Endothelial cell of umbilical vein (primary cell): ENCODE results near the gene APOM. TPM values are rescaled to one million over a fixed set of nuclear protein-coding genes. Genes with fewer than 3 reads are reported as not detected.

Experiments
- BruUV-seq: library from RNA; stranded (reverse); fragments of 400-500 nt; replicated peaks from 2 replicates; lab custom pipeline; 2021; lab: Mats Ljungman, UMichigan
- CTCF ChIA-PET: fragments of 300-600, 350-600 bp; sonication (Branson Sonifier 250); formaldehyde crosslinking; loops from one replicate; lab custom pipeline; 2021; ENCODE audit warnings: antibody characterized with exemption, inconsistent platforms; lab: Charles Lee
- POLR2A ChIA-PET: fragments of 300-600, 350-600 bp; sonication (Branson Sonifier 250); formaldehyde crosslinking; loops from one replicate; lab custom pipeline; 2021; ENCODE audit warnings: antibody characterized with exemption, inconsistent platforms; lab: Charles Lee
- DNase-seq: peaks from one replicate; pipeline ENCODE4 v3.0.0-alpha.2; 2011; ENCODE audit warnings: low read depth, low spot score
- FAIRE-seq: peaks from 2 replicates; lab custom pipeline; 2011; peaks lifted over from hg19 to GRCh38; lab: Jason Lieb, UNC
- H2AFZ ChIP-seq: 2 replicates; pipeline ENCODE4 v1.6.0; 2012; ENCODE audit warnings: low read depth, low read length, control low read depth, inconsistent platforms
- H3K27ac ChIP-seq: 2 replicates; pipeline ENCODE4 v1.5.1; 2011; ENCODE audit warnings: low read depth, mild to moderate bottlenecking, control low read depth, low read length, moderate library complexity; ENCODE audit not compliant: insufficient read depth
- H3K27me3 ChIP-seq, 2 experiments: 2 replicates each; pipeline versions ENCODE4 v1.6.0 to v1.6.1; 2011; ENCODE audit warnings: low read length in 2 of 2, mixed read lengths in 1 of 2; ENCODE audit not compliant: control insufficient read depth in 2 of 2, insufficient read depth in 2 of 2
- H3K36me3 ChIP-seq, 2 experiments: 2 replicates in 1 of 2; 3 replicates in 1 of 2; pipeline ENCODE4 v1.5.1; 2011; ENCODE audit warnings: low read length in 2 of 2, mild to moderate bottlenecking in 1 of 2, moderate library complexity in 1 of 2; ENCODE audit not compliant: control insufficient read depth in 2 of 2, insufficient read depth in 2 of 2; ENCODE audit errors: extremely low read depth in 1 of 2
- H3K4me1 ChIP-seq: 3 replicates; pipeline ENCODE4 v1.5.1; 2011; ENCODE audit warnings: mild to moderate bottlenecking, low read length; ENCODE audit not compliant: control insufficient read depth, insufficient read depth; ENCODE audit errors: extremely low read depth
- H3K4me2 ChIP-seq: 2 replicates; pipeline ENCODE4 v1.6.1; 2011; ENCODE audit warnings: low read length, control low read depth, mixed read lengths; ENCODE audit not compliant: insufficient read depth
- H3K4me3 ChIP-seq, 3 experiments: fragments of 200-600 bp in 1 of 3; sonication (generic), shearing (Covaris generic) in 1 of 3; replicated peaks in 1 of 3; 2 replicates each; pipeline ENCODE4 v1.5.1; 2011 to 2016; ENCODE audit warnings: control low read depth in 3 of 3, low read length in 3 of 3, mild to moderate bottlenecking in 2 of 3, inconsistent platforms in 1 of 3, low read depth in 1 of 3, moderate library complexity in 1 of 3; ENCODE audit not compliant: insufficient read depth in 1 of 3
- H3K79me2 ChIP-seq: 2 replicates; pipeline ENCODE4 v1.6.0; 2012; ENCODE audit warnings: low read length, inconsistent platforms; ENCODE audit not compliant: control insufficient read depth, insufficient read depth
- H3K9ac ChIP-seq: replicated peaks from 2 replicates; pipeline ENCODE3; 2011; ENCODE audit warnings: low read length, control low read depth; ENCODE audit not compliant: insufficient read depth; ENCODE audit errors: extremely low read depth
- H3K9me1 ChIP-seq: replicated peaks from 3 replicates; pipeline ENCODE4 v1.6.0; 2011; ENCODE audit warnings: mild to moderate bottlenecking, low read length; ENCODE audit not compliant: control insufficient read depth, insufficient read depth; ENCODE audit errors: extremely low read depth
- H3K9me3 ChIP-seq: replicated peaks from 2 replicates; pipeline ENCODE4 v1.5.1; 2012; ENCODE audit warnings: low read length, inconsistent platforms; ENCODE audit not compliant: control insufficient read depth, insufficient read depth
- H4K20me1 ChIP-seq: replicated peaks from 2 replicates; pipeline ENCODE3; 2011; ENCODE audit warnings: mild to moderate bottlenecking, low read length; ENCODE audit not compliant: control insufficient read depth, insufficient read depth; ENCODE audit errors: extremely low read depth
- CTCF ChIP-seq, 2 donors: IDR thresholded peaks; 1 replicate in 1 of 2; 2 replicates in 1 of 2; pipeline ENCODE4 v1.5.1; 2011; ENCODE audit warnings: low read length in 2 of 2, mild to moderate bottlenecking in 2 of 2, moderate library complexity in 2 of 2, control low read depth in 1 of 2, inconsistent platforms in 1 of 2, low read depth in 1 of 2; ENCODE audit not compliant: insufficient read depth in 1 of 2; ENCODE audit errors: extremely low read depth in 1 of 2
- EZH2 ChIP-seq: IDR thresholded peaks from 2 replicates; pipeline ENCODE4 v1.6.1; 2012; ENCODE audit warnings: borderline replicate concordance, low read depth, mild to moderate bottlenecking, moderate library complexity, low read length, inconsistent platforms; ENCODE audit not compliant: severe bottlenecking
- FOS ChIP-seq: IDR thresholded peaks from 2 replicates; pipeline ENCODE4 v1.6.1; 2011; ENCODE audit warnings: mild to moderate bottlenecking, low read length, moderate library complexity, borderline replicate concordance; ENCODE audit not compliant: insufficient read depth
- GATA2 ChIP-seq: IDR thresholded peaks from 2 replicates; pipeline ENCODE4 v1.7.0; 2011; ENCODE audit warnings: low read depth, mild to moderate bottlenecking, moderate library complexity, mixed read lengths, low read length; ENCODE audit not compliant: insufficient read length, insufficient read depth
- JUN ChIP-seq: IDR thresholded peaks from 2 replicates; pipeline ENCODE4 v1.6.1; 2011; ENCODE audit warnings: borderline replicate concordance, low read depth; ENCODE audit not compliant: insufficient read length, insufficient read depth
- MYC ChIP-seq: IDR thresholded peaks from one replicate; pipeline ENCODE4 v1.6.1; 2011; ENCODE audit warnings: mild to moderate bottlenecking, low read depth, low read length
- POLR2A ChIP-seq: IDR thresholded peaks from 2 replicates; pipeline ENCODE4 v1.6.1; 2012; ENCODE audit warnings: low read depth, mild to moderate bottlenecking, control low read depth, low read length
- POLR2AphosphoS5 ChIP-seq: IDR thresholded peaks from 2 replicates; pipeline ENCODE4 v1.6.1; 2012; ENCODE audit warnings: low read depth, mild to moderate bottlenecking, control low read depth, low read length, moderate library complexity; ENCODE audit not compliant: insufficient read depth
- dilution Hi-C: fragments of 300-500 bp; cut with MboI; formaldehyde crosslinking; loops from one replicate; pipeline ENCODE4 v1.15.0; 2019; ENCODE audit warnings: low sequenced_read_pairs; ENCODE audit not compliant: extremely low pct_ligation_motif_present
- intact Hi-C: fragments of 100-400 bp; cut with micrococcal nuclease; formaldehyde crosslinking; loops from one replicate; pipeline ENCODE4 v1.10.0; 2022
- polyA plus RNA-seq, 4 experiments: library from polyadenylated mRNA; depleted of rRNA in 3 of 4; stranded (reverse) in 3 of 4; unstranded in 1 of 4; fragments of >200 nt; gene quantifications; 2 replicates each; pipeline versions ENCODE4 v1.2.1 to v1.2.3, GENCODE V29; 2011 to 2012; ENCODE audit warnings: missing spikeins in 1 of 4
- total RNA-seq: library from RNA; stranded (reverse); gene quantifications from 2 replicates; pipeline ENCODE4 v1.2.3, GENCODE V29; 2021
- TF ChIP-seq, protein P1 (sequence below): IDR thresholded peaks from 2 replicates; pipeline ENCODE4 v1.6.1; 2011; ENCODE audit not compliant: insufficient read depth, insufficient read length

The APOM gene
- total and polyA plus RNA-seq, 2 donors (not counting 3 experiments of a cell fraction or from before 2014, with no cell fraction given), result 2.5 TPM; not detected in 1

GRCh38 chr6:31705931-31706330, 50.2 kb downstream of the APOM start:
- Histone ChIP-seq H3K4me2 (no peak overlapping the region), H3K4me3 (no peak overlapping the region), H3K27me3 (no peaks in the 10 kb centered on the region), H2AFZ (no peak overlapping the region), H3K9me3 (no peaks in the 10 kb centered on the region), H3K79me2 (peaks cover 18% of the 10 kb centered on the region), H3K9me1 (no peaks in the 10 kb centered on the region), H3K27ac (no peak overlapping the region), H3K9ac (no peak overlapping the region), H4K20me1 (no peaks in the 10 kb centered on the region), H3K36me3 (no peaks in the 10 kb centered on the region), H3K4me1 (peaks cover 15% of the 10 kb centered on the region)
- ChIA-PET POLR2A (interaction anchor here (0.6 kb wide), 2 partner anchors 24 to 253 kb away, joined by 4 to 9 read pairs; partner anchors contain the start of gene SKIC2), CTCF (no interaction called here)
- no peak for DNase-seq
- intact Hi-C loops, result no loop called here
- dilution Hi-C loops, result no loop called here
- TF ChIP-seq, protein P1, sequence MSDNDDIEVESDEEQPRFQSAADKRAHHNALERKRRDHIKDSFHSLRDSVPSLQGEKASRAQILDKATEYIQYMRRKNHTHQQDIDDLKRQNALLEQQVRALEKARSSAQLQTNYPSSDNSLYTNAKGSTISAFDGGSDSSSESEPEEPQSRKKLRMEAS, result no peak
- no peak for TF ChIP-seq JUN
- TF ChIP-seq CTCF (IDR thresholded peaks at IDR 0.05; ENCODE audit: extremely low read depth in 1 of 2, insufficient read depth in 1 of 2, low read depth in 1 of 2, low read length in 2 of 2), result no peak
- no peak for TF ChIP-seq EZH2
- no peak for TF ChIP-seq FOS
- no peak for TF ChIP-seq POLR2AphosphoS5
- TF ChIP-seq POLR2A, result no peak
- TF ChIP-seq MYC, result no peak
- TF ChIP-seq GATA2, result no peak
- no TSS peak for BruUV-seq
- FAIRE-seq, result no peak
